Measurements from ENCODE around the gene MRPL37.

Gene MRPL37

GRCh38 chr1:54255026-54255702 is 55.2 kb downstream of the MRPL37 start:
- Histone ChIP-seq H3K4me1 (ENCODE audit: control insufficient read depth, insufficient read depth, low read length) (0 out of 2 replicates have a peak, but pooled peaks cover 4% of the 10 kb centered on the region), H3K27ac (ENCODE audit: extremely low read depth, low read depth, low read length) (no peak overlapping the region), H3K9me3 (ENCODE audit: control insufficient read depth, insufficient read depth, low read depth, low read length) (no peaks in the 10 kb centered on the region), H3K36me3 (ENCODE audit: control insufficient read depth in 2 of 2, insufficient read depth in 1 of 2, low read length in 2 of 2) (peaks cover 0 to 13% of the 10 kb centered on the region in 2 experiments; a peak in 1 of 3 replicates), H3K4me3 (ENCODE audit: low read depth, low read length) (no peak overlapping the region)
- TF ChIP-seq ZNF785 (tag by site-specific recombination; IDR thresholded peaks at IDR 0.05) = no peak
- peak; percentile 67 for TF ChIP-seq KLF1 (tag by site-specific recombination; IDR thresholded peaks at IDR 0.05)
- TF ChIP-seq KLF17 (tag by site-specific recombination; IDR thresholded peaks at IDR 0.05) = 0 out of 2 replicates have a peak, but pooled peaks have one; percentile 33
- CTCF ChIA-PET = interaction anchor here (1.4 kb wide), 1 partner anchor 17 kb away, joined by 3 read pairs; no protein-coding TSS in a partner anchor
- POLR2A ChIA-PET = interaction anchor here (0.8 kb wide), 1 partner anchor 39 kb away, joined by 3 read pairs; no protein-coding TSS in a partner anchor

- CTCF ChIA-PET = interaction anchor here (0.6 kb wide), 1 partner anchor 45 kb away, joined by 4 read pairs; no protein-coding TSS in a partner anchor
- TF ChIP-seq ZNF555 (tag by site-specific recombination; conservative IDR thresholded peaks at IDR 0.05) = no peak
- no peak for TF ChIP-seq ZSCAN30 (tag by site-specific recombination; IDR thresholded peaks at IDR 0.05)
- no peak for TF ChIP-seq ZNF140 (tag by site-specific recombination; IDR thresholded peaks at IDR 0.05)
- no peak for TF ChIP-seq MZF1 (tag by site-specific recombination; IDR thresholded peaks at IDR 0.05; ENCODE audit: borderline replicate concordance)
- no peak for TF ChIP-seq ZNF776 (tag by site-specific recombination; IDR thresholded peaks at IDR 0.05; ENCODE audit: borderline replicate concordance)
- TF ChIP-seq YY2 (tag by site-specific recombination; IDR thresholded peaks at IDR 0.05) = no peak
- no peak for TF ChIP-seq ZNF626 (tag by site-specific recombination; IDR thresholded peaks at IDR 0.05)
- TF ChIP-seq ZNF169 (tag by site-specific recombination; IDR thresholded peaks at IDR 0.05) = no peak
- TF ChIP-seq MEIS1 (CRISPR knock-in tag; IDR thresholded peaks at IDR 0.05; ENCODE audit: borderline replicate concordance) = no peak
- no peak for TF ChIP-seq KLF7 (tag by site-specific recombination; IDR thresholded peaks at IDR 0.05; ENCODE audit: borderline replicate concordance)
- TF ChIP-seq SP2 (tag by site-specific recombination; IDR thresholded peaks at IDR 0.05) = no peak
- TF ChIP-seq ZIC2 (tag by site-specific recombination; IDR thresholded peaks at IDR 0.05) = no peak
- no peak for TF ChIP-seq ZBTB11 (tag by site-specific recombination; conservative IDR thresholded peaks at IDR 0.05; ENCODE audit: low read depth)
- TF ChIP-seq ZNF302 (tag by site-specific recombination; IDR thresholded peaks at IDR 0.05; ENCODE audit: low read depth) = no peak
- no peak for TF ChIP-seq ZNF692 (tag by site-specific recombination; IDR thresholded peaks at IDR 0.05)
- no peak for TF ChIP-seq ZNF610 (tag by site-specific recombination; IDR thresholded peaks at IDR 0.05; ENCODE audit: borderline replicate concordance)
- peaks cover 0 to 2% of the 10 kb centered on the region in 2 experiments; a peak in 1 of 3 replicates for H3K36me3 ChIP-seq (ENCODE audit: control insufficient read depth in 2 of 2, insufficient read depth in 1 of 2, low read length in 2 of 2)
- H3K27ac ChIP-seq (ENCODE audit: extremely low read depth, low read depth, low read length) = no peak overlapping the region
- H3K4me1 ChIP-seq (ENCODE audit: control insufficient read depth, insufficient read depth, low read length) = 0 out of 2 replicates have a peak, but pooled peaks cover 4% of the 10 kb centered on the region
- no peaks in the 10 kb centered on the region for H3K9me3 ChIP-seq (ENCODE audit: control insufficient read depth, insufficient read depth, low read depth, low read length)
- no peak overlapping the region for H3K4me3 ChIP-seq (ENCODE audit: low read depth, low read length)
- POLR2A ChIA-PET = no interaction called here
Measured at GRCh38 chr1:54256522-54257345, 56.8 kb downstream of the MRPL37 start.

Data from HEK293 (cell line).